Measurements from ENCODE around the gene DMPK. TPM values are rescaled to one million over a fixed set of nuclear protein-coding genes. Genes with fewer than 3 reads are reported as not detected.

DMPK gene
- total RNA-seq, 2 donors from 2014 or later: 218 to 281 TPM

DNA sequence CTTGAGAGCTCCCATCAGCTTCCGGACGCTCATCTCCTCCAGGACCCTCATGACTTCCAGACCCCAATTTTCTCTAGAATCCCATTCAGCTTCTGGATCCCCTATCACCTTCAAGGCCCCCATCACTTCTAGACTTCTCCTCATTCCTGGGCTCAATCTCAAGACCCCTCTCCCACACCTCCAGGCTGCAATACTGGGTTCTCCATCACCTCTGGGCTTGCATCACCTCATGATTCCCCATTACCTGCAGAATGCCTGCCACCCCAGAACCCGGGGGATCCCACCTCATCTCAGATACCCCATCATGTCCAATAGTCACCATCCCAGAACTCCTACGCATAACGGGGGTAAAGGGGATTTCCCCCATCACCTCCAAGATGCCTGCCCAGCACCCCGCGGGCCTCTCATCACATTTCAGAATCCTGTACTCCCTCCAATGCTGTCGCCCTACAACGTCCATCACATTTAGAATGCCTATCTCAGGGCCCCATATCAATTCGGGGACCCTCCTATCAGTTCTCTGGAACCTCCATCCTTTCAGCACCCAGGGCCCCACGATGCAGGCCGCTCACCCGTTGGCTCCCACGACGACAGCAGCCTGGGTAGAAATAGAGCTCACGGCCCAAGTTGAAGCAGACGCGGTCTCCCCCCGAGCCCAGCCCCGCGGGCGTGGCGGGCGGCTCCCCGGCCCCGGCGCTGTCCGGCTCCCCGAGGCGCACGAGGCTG is 9.6 kb upstream of the DMPK start:
- DNase-seq (ENCODE audit: low spot score): no peak
- intact Hi-C loops (cut with DNase I): loop anchor here in 1 of 2 donors (10.0 kb wide), 1 partner anchor 77 kb away; no protein-coding TSS in a partner anchor

DNA sequence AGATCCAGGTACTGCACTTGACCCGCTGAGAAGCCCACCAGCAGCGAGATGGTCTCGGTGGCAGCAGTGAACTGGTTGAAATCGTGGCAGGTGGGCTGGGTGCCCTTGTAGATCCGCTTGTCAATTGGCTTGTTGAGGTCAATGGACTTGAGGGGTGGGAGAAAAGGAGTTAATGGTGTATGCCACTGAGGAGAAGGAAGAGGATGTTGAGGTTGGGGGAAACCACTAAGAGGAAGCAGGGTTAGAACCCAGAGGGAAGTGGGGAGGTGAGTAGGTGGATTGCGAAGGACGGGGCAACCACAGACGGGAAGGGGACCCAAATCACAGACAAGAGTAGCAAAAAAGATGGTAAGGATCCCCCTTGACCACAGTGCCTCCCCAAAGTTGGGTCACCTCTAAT is 8.7 kb upstream of the DMPK start:
- intact Hi-C loops (cut with DNase I): loop anchor here in 1 of 2 donors (10.0 kb wide), 1 partner anchor 76 kb away; no protein-coding TSS in a partner anchor
- DNase-seq (ENCODE audit: low spot score): no peak

DNA sequence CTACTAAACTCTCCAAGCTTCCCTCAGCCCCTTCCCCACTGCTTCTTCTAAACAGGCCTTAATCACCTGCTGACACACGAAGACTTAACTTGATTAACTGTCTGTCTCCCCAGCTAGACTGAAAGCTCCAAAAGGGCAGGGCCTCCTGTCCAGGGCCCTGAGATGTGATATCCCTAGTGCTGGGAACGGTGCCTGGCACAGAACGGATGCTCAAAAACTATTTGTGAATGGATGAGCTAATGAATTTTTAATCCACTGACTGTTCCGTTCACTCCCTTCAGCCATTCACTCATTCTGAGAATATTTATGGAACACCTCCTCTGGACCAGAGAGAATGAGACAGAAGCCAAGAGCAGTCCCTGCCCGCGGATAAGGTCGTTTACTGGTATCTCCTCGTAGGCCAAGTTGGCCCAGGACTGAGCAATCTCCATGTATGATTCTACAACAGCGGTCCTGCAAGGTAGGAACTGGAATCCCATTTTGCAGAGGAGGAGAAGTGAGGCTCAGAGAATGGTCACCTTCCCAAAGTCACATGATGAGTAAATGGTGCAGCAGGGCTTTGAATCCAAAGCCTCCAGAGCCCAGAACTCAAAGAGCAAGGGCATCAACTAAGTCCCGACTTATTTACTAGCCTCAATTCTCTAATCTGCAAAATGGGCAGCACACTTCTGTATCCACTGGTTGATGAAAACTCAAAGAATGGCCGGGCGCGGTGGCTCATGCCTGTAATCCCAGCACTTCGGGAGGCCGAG is 6.9 kb upstream of the DMPK start:
- intact Hi-C loops (cut with DNase I): no loop called here
- DNase-seq (ENCODE audit: low spot score): no peak

DNA sequence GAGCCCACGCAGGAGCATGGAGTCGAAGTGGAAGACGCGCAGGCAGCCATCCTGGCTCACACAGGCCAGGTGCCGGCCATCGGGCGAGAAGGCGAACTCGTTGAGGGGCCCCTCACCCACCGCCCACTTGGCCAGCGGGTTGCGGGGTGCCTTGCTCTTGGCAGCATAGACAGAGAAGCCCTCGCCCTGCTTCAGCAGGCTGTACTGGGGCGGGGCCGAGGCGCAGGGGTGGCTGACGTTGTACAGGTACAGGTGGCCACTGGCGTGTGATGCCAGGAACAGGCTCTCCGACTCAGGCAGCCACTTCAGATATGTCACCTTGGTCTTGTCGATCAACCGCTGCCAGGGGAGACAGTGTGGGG is 4.2 kb upstream of the DMPK start:
- DNase-seq (ENCODE audit: low spot score): no peak
- intact Hi-C loops (cut with DNase I): no loop called here

DNA sequence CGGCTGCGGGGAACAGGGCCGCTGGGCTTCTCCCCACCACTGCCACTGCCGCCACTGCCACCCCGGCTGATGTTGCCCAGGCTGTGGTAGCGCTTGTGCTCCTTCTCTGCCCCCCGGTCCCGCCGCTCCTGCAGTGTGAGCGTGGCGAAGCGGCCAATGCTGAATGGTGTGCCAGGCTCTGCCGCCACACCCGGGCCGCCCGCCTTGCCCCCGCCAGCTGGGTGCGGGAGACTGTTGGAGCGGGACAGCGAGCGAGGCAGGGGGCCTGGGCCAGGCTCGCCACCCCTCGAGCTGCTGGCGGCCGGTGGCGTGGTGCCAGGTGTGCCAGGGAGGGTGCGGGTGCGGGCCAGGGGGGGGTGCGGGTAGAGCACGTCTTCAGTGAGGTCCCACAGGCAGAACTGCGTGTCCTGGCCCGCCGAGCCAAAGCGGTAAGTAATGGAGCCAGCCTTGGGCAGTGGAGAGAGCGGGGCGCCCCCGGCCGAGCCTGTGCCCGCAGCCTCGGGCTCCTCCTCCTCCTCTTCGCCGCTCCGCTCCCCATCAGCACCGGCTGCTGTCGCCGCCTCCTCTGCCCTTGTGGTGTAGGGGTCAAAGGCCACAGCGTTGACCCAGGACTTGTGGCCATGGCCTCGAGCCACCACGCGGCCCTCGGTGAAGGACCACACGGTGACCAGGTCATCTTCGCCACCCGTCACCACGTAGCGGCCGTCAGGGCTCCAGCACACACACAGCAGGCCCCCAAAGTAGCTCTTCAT is 3.7 kb upstream of the DMPK start:
- no peak for DNase-seq (ENCODE audit: low spot score)
- intact Hi-C loops (cut with DNase I): no loop called here

DNA sequence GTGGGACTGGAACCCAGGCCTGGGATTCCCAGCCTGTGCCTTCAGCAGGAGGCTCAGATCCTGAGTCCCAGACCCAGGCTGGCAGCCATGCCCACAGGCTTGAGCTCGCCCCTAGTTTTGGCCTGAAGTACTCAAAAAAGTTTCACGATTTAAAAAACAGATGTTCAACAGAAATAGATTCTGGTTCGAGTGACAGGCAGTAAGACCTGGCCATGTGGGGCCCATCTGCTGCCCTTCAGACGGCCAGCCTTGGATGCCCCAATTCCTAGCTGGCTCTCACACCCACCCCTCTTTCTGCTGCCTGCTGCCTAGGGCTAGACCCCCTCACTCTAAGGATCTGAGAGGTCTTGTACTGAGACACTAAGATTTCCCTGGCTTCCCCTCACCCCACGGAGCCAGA is 2.8 kb upstream of the DMPK start:
- intact Hi-C loops (cut with DNase I): no loop called here
- DNase-seq (ENCODE audit: low spot score): no peak

DNA sequence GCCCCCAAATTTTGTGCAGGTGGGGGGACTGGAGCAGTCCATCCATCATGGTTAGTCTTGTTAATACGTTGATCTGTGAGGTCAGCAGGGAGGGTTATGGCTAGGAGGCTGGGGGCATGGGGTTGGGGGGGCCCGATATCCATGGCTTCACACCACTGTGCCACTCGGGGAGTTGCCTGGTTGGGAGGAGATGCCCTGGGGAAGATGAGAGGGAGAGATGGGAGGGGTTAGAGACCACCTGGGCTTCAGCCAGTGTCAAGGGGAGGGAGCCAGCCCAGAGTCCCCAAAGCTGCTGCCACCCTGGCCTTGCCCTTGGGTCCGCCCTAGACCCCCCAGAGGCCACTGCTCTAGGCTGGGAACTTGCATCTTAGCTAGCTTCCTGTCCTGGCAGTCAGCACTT is 1.8 kb upstream of the DMPK start:
- intact Hi-C loops (cut with DNase I): no loop called here
- no peak for DNase-seq (ENCODE audit: low spot score)

DNA sequence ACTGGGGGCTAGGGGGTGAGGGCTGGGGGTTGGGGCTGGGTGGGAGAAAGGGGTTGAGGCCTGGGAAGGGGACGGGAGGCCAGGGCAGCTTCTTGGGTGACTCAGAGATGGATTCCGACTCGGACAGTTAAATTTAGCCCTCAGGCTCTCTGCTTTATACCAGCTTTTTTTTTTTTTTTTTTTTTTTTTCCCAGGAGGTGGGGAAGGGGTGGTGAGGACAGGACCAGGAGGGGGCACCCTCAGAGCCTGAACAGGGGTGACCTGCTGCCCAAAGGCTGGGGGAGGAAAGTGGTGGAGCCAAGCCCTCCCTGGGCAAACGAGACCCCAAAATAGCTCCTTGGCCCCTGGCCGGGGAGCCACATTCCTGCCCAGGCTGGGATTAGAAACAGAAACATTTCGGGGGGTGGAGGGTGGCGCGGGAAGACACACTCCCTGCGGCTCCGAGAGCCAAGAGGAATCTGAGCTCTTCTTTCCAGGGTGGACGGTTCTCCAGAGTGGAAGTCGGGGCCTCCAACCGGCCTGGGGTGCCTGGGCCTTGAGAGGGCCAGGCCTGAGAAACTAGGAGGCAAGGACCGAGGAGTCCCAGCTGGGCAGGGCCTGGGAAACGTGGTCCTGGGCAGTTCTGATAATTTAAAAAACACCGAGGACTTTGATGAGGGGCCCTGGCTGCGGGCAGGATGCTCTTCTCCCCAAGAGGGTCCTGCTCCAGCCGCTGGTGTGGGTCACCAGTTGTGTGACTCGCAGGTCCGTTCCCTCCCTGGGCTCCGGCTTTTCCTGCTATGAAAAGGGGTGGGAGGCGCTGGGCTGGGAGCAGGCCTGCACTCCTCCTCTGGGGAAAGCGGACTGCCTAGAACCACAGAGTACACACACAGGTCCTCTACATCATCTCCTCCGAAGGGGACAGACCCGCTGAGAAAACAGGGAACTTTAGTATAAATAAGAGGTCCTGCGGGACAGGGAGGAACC is 813 bp upstream of the DMPK start:
- DNase-seq (ENCODE audit: low spot score): peak; percentile 90
- intact Hi-C loops (cut with DNase I): no loop called here

DNA sequence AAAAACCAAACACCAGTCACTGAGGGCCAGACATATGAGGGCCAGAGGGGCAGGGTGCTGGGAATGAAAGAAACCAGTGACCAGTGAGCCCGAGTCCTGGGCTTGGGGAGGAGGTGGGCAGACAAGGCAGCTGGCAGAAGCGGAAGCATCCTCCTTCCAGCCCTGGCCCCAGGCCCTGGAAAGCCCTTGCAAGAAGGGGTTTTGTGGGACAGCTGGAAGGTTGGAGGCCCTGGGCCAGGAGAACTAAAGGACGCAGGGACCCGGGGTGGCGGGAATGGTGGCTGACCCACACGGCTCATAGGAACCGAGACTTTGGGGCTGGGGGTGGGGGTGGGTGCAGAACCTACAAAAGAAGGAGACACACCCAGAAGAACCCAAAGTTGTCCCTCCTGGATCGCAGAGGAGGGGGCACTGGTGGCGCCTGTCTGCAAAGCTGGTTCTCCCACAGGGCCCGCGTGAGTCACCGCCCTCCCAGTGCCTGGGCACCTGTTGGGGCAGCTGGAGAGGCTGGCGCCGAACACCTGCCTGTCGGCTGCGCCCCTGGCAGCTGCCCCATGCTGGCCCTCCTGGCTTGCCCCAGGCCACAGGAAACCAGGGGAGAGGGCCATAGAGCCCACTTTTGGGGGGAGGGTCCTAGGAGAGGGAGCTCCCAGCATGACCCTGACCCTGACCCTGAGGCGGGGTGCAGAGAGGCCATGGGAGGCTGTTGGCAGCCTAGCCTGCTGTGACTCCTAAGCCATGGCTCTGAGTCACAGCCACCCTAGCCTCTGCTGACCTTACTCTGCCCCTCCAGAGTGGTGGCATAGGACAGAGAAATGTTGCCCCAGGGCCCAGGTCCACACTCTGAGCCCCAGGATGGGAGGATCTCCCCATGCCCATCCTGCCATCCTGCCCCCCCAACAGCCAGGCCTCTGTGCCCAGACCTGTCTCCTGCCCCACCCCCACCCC is 802 bp downstream of the DMPK start:
- intact Hi-C loops (cut with DNase I): no loop called here
- no peak for DNase-seq (ENCODE audit: low spot score)

DNA sequence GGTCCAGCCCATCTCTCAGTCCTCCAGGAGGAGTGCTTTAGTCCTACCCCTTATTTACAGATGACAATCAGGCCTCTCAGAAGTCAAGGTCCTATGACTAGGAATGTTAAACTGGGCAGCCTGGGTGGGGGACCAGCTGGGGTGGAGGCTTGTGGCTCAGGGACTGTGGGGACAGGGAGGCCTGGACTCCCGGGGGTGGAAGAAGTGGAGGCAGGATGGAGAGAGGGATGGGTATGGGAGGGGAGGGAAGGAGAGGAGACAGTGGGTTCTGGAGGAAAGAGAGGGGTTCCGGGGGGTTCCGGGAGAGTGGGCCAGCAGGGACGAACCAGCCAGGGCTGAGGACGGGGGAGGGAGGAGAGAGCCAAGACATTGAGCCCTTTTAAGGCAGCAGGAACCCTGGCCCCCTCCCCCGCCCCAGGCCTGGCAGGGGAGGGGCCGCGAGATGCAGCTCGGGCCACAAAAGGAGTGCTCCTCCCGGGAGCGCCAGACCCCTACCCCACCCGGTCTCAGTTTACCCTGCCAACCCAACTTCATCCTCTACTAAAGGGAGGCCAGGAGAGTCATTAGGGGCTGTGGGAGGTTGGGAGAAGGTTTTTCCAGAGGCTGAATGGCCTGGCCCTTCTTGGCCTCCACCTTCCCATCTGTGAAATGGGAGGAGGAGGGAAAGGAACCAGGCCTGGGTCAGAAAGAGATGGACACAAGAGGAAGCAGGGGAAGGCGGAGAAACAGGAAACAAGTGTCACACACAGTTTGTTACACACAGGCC is 1.7 kb downstream of the DMPK start:
- intact Hi-C loops (cut with DNase I): no loop called here
- DNase-seq (ENCODE audit: low spot score): no peak

DNA sequence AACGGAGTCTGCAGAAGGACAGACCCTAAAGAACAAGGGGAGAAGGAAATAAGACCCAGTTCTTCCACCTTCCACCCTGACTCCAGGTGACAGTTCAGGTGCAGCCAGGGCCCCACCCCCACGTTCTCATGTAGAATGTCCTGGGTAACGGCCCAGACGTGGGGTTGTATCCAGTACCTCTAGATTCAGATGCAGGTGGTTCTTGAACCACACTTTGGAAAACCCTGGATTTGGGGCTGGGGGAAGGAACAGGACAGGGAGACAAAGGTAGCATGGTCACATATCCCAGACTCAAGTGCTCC is 2.2 kb downstream of the DMPK start:
- intact Hi-C loops (cut with DNase I): no loop called here
- no peak for DNase-seq (ENCODE audit: low spot score)

DNA sequence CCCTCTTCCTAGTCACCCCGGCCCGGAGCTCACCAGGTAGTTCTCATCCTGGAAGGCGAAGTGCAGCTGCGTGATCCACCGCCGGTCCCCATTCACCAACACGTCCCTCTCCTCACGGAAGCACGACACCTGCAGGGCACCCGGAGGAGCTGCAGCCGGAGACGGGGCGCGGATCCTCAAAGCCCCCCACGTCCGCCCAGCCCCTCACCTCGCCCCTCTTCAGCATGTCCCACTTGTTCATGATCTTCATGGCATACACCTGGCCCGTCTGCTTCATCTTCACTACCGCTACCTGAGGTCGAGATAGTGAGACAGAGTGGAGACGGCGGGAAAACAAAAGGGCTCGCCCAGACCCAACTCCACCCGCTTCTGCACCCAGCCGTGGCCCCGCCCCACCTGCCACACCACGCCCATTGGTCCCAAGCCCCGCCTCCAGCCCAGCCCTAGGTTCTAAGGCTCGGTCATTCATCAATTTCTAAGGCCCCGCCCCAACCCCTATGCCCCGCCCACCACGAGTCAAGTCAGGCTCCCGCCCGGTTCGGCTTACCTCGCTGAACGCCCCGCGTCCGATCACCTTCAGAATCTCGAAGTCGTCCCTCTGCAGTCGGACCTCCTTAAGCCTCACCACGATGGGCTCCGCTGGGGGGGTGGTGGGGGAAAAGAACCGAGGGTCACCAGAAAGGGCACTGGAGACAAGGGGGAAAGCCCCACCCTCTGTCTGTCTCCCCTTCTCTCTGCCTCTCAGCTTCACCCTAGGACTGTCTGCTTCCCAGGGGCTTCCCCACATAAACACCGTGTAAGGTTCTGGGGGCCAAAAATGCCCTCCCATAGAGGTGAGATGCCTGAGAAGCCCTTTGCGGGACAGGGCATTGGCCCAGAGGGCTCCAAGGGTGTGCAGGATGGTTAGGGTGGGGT is 2.8 kb downstream of the DMPK start:
- intact Hi-C loops (cut with DNase I): no loop called here
- DNase-seq (ENCODE audit: low spot score): peak; percentile 96

DNA sequence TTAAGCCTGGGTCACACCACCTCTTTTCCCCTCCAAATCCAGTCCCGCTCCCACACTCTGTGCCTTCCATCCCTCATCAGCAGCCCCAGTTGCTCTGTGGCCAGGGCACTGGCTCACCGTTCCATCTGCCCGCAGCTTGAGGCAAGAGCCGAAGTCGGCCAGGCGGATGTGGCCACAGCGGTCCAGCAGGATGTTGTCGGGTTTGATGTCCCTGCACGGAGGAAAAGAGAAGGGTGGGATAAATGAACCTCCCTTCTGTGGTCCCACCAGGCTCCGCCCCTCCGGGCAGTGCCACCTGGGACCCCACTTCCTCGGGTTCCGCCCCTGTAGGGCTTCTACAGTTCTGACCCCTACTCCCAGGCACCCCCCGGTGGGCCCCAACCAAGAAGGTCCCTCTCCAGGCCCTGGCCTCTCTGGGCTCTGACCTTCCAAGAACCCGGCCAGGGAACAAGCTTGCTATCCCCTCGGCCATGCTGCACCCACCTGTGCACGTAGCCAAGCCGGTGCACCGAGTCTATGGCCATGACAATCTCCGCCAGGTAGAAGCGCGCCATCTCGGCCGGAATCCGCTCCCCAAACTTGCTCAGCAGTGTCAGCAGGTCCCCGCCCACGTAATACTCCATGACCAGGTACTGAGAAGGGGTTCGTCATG is 4.2 kb downstream of the DMPK start:
- intact Hi-C loops (cut with DNase I): no loop called here
- no peak for DNase-seq (ENCODE audit: low spot score)

DNA sequence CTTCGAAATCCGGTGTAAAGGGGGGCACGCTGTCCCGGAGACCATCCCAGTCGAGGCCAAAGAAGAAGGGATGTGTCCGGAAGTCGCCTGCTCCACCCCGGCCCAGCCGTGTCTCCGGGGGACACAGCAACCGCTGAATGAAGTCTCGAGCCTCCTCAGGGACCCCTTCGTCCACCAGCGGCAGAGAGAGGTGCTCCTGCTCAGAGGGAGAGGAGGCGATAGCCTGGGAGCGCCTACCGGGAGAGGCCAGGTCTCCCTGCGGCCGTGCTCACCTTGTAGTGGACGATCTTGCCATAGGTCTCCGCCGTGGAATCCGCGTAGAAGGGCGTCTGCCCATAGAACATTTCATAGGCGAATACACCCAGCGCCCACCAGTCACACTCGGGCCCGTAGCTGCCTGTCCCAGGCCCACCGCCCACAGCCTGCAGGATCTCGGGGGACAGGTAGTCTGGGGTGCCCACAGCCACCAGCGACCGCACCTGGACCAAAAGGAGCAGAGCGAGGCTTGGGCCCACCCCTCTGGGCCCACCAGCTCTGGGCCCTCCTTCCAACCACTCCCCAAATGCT is 4.8 kb downstream of the DMPK start:
- no peak for DNase-seq (ENCODE audit: low spot score)

DNA sequence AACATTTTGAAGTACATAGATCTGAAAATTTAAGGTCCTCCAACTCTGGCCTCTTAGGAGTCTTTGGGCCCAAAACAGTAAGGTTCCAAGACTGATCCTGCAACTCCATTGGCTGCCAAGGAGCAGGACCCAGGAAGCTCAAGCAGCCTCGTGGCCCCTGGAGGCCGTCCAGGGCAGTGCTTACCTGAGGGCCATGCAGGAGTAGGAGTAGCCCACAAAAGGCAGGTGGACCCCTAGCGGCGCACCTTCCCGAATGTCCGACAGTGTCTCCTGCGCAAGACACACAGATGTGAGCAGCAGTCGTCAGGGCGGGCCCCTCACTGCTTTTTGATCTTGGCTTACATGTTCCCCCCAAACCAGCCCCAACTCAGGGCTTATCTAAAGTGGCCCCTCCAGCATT is 7.5 kb downstream of the DMPK start:
- DNase-seq (ENCODE audit: low spot score): no peak
- intact Hi-C loops (cut with DNase I): no loop called here

More for the DNA sequence above, 4.8 kb downstream of the DMPK start:
- intact Hi-C loops (cut with DNase I): no loop called here

DNA sequence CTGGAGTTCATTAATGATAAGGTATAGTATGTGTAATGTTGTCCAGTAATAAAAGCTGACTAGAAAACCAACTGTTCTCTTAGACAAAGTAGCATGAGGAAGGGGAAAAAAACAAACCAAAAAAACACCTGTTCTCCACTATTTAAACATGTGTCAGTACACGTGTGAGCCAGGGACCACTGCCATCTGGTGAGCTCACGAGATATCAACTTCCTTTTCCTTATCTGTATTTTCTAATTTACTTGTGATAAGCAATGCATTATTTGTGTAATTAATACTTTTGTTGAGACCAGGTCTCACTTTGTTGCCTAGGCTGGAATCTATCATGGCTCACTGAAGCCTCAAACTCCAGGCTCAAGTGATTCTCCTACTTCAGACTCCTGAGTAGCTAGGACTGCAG is 8.9 kb downstream of the DMPK start:
- intact Hi-C loops (cut with DNase I): no loop called here
- no peak for DNase-seq (ENCODE audit: low spot score)

Measured in posterior vena cava (tissue), 2 donors.